Prostate gland (tissue), 2 donors: Measurements from ENCODE around the gene WAC. TPM values are rescaled to one million over a fixed set of nuclear protein-coding genes. Genes with fewer than 3 reads are reported as not detected.
"Not testable (repeated sequence)": the region's sequence is repeated elsewhere in the genome, so short reads cannot be mapped to it uniquely, and the experiment has no call there.

Source experiments
- DNase-seq: peaks from one replicate; pipeline ENCODE4 v3.0.0-alpha.2; 2019; ENCODE audit warnings: low spot score
- H3K27ac ChIP-seq, 2 donors: fragments of 200-600 bp; sonication (generic); 2 replicates each; pipeline ENCODE4 v1.5.1; 2017 to 2019
- H3K27me3 ChIP-seq: fragments of 200-600 bp; sonication (generic); replicated peaks from 2 replicates; pipeline ENCODE4 v1.5.1; 2019; ENCODE audit not compliant: insufficient read depth
- H3K36me3 ChIP-seq, 2 donors: fragments of 200-600 bp; sonication (generic); 1 replicate in 1 of 2; 2 replicates in 1 of 2; pipeline versions ENCODE4 v1.5.1 to v1.8.1; 2017 to 2019
- H3K4me1 ChIP-seq: fragments of 200-600 bp; sonication (generic); replicated peaks from 2 replicates; pipeline ENCODE4 v1.5.1; 2019
- H3K4me3 ChIP-seq, 2 donors: fragments of 200-600 bp; sonication (generic); 2 replicates each; pipeline ENCODE4 v1.5.1; 2017 to 2019
- H3K9me3 ChIP-seq: fragments of 200-600 bp; sonication (generic); 2 replicates; pipeline ENCODE4 v1.5.1; 2017
- POLR2A ChIP-seq: fragments of 450-650 bp; IDR thresholded peaks from one replicate; pipeline ENCODE4 v1.6.1; 2016; ENCODE audit warnings: antibody characterized with exemption, mild to moderate bottlenecking
- POLR2AphosphoS5 ChIP-seq: sonication (generic); formaldehyde crosslinking; IDR thresholded peaks from one replicate; pipeline ENCODE4 v1.6.1; 2017; ENCODE audit warnings: antibody characterized with exemption
- WGBS: methylation state at CpG from one replicate; pipeline ENCODE4 v1.1.5; 2018; 5-methylcytosine and 5-hydroxymethylcytosine counted together
- intact Hi-C: fragments of 100-400 bp; cut with DNase I; formaldehyde crosslinking; loops from one replicate; pipeline ENCODE4 v1.14.2; 2022
- total RNA-seq, 2 donors: library from RNA; depleted of rRNA; stranded (reverse); fragments of >200 nt; gene quantifications; one replicate each; pipeline ENCODE4 v1.1.0, GENCODE V29; 2016
- TF ChIP-seq, protein P1 (sequence below), 4 experiments: fragments of 200-600 bp in 2 of 4; fragments of 450-650 bp in 2 of 4; sonication (generic) in 2 of 4; IDR thresholded peaks; 1 replicate in 3 of 4; 2 replicates in 1 of 4; pipeline ENCODE4 v1.5.1; 2016 to 2019; ENCODE audit warnings: antibody characterized with exemption in 4 of 4, mild to moderate bottlenecking in 2 of 4, moderate library complexity in 2 of 4

WAC gene
- total RNA-seq, 2 donors from 2014 or later, result 107 to 143 TPM

- TF ChIP-seq POLR2AphosphoS5, result no peak
- TF ChIP-seq, protein P1, sequence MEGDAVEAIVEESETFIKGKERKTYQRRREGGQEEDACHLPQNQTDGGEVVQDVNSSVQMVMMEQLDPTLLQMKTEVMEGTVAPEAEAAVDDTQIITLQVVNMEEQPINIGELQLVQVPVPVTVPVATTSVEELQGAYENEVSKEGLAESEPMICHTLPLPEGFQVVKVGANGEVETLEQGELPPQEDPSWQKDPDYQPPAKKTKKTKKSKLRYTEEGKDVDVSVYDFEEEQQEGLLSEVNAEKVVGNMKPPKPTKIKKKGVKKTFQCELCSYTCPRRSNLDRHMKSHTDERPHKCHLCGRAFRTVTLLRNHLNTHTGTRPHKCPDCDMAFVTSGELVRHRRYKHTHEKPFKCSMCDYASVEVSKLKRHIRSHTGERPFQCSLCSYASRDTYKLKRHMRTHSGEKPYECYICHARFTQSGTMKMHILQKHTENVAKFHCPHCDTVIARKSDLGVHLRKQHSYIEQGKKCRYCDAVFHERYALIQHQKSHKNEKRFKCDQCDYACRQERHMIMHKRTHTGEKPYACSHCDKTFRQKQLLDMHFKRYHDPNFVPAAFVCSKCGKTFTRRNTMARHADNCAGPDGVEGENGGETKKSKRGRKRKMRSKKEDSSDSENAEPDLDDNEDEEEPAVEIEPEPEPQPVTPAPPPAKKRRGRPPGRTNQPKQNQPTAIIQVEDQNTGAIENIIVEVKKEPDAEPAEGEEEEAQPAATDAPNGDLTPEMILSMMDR (IDR thresholded peaks at IDR 0.05), result no peak
- TF ChIP-seq POLR2A, result no peak
- H3K27ac ChIP-seq, result no peak overlapping the region
- no peaks in the 10 kb centered on the region for H3K9me3 ChIP-seq
- no peak for DNase-seq
- peaks cover 7% of the 10 kb centered on the region for H3K4me1 ChIP-seq
- no peaks in the 10 kb centered on the region for H3K36me3 ChIP-seq
- H3K27me3 ChIP-seq, result no peaks in the 10 kb centered on the region
- intact Hi-C loops, result no loop called here
- no peak overlapping the region for H3K4me3 ChIP-seq
- WGBS, result 95% methylated on average over 6 of the region's 6 CpGs
These were observed 38.3 kb downstream of the WAC start for GRCh38 chr10:28571265-28571664.

GRCh38 chr10:28574214-28574613 lies 41.3 kb downstream of the WAC start:
- H3K27ac ChIP-seq, H3K9me3 ChIP-seq, H3K36me3 ChIP-seq, DNase-seq, H3K4me3 ChIP-seq, H3K27me3 ChIP-seq, H3K4me1 ChIP-seq, intact Hi-C loops: not testable (repeated sequence)
- WGBS, result 92% methylated on average over 10 of the region's 10 CpGs

DNA sequence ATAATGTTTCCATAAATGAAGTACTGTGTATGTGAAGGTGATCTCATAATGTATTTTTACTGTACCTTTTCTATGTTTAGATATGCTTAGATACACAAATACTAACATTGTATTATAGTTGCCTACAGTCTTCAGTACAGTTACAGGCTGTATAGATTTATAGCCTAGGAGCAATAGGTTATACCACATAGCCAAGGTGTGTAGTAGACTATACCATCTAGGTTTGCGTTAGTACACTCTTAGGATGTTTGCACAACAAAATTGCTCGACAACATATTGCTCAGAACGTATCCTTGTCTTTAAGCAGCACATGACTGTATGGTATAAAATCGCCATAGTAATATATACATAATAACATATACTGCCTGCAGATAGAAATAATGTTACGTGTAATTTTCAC lies 42.9 kb downstream of the WAC start:
- Histone ChIP-seq H3K27me3 (no peaks in the 10 kb centered on the region), H3K27ac (no peak overlapping the region), H3K36me3 (no peaks in the 10 kb centered on the region), H3K4me1 (peaks cover 7% of the 10 kb centered on the region), H3K9me3 (no peaks in the 10 kb centered on the region), H3K4me3 (no peak overlapping the region)
- TF ChIP-seq, protein P1 (IDR thresholded peaks at IDR 0.05), result no peak
- TF ChIP-seq POLR2AphosphoS5 (no peak), POLR2A (no peak)
- 88% methylated on average over 5 of the region's 5 CpGs for WGBS
- no peak for DNase-seq
- intact Hi-C loops, result no loop called here

- no peaks in the 10 kb centered on the region for H3K36me3 ChIP-seq
- H3K27ac ChIP-seq, result no peak overlapping the region
- TF ChIP-seq POLR2A (no peak), POLR2AphosphoS5 (no peak)
- TF ChIP-seq, protein P1 (IDR thresholded peaks at IDR 0.05), result no peak
- H3K4me3 ChIP-seq, result no peak overlapping the region
- peaks cover 7% of the 10 kb centered on the region for H3K4me1 ChIP-seq
- intact Hi-C loops, result no loop called here
- H3K27me3 ChIP-seq, result no peaks in the 10 kb centered on the region
- 77% methylated on average over 4 of the region's 4 CpGs for WGBS
- no peak for DNase-seq
- H3K9me3 ChIP-seq, result no peaks in the 10 kb centered on the region
These were observed 44.6 kb downstream of the WAC start for GRCh38 chr10:28577506-28577905.

GRCh38 chr10:28578454-28578853 lies 45.5 kb downstream of the WAC start:
- no peak for DNase-seq
- Histone ChIP-seq H3K4me1 (peaks cover 7% of the 10 kb centered on the region), H3K9me3 (no peaks in the 10 kb centered on the region), H3K36me3 (no peaks in the 10 kb centered on the region), H3K4me3 (no peak overlapping the region), H3K27ac (no peak overlapping the region), H3K27me3 (no peaks in the 10 kb centered on the region)
- TF ChIP-seq, protein P1 (IDR thresholded peaks at IDR 0.05), result no peak
- TF ChIP-seq POLR2AphosphoS5, result no peak
- no peak for TF ChIP-seq POLR2A
- intact Hi-C loops, result no loop called here
- WGBS, result 91% methylated on average over 2 of the region's 2 CpGs

- Histone ChIP-seq H3K9me3 (no peaks in the 10 kb centered on the region), H3K4me1 (no peaks in the 10 kb centered on the region), H3K27ac (no peak overlapping the region), H3K4me3 (no peak overlapping the region), H3K36me3 (no peaks in the 10 kb centered on the region), H3K27me3 (no peaks in the 10 kb centered on the region)
- TF ChIP-seq, protein P1 (IDR thresholded peaks at IDR 0.05), result no peak
- no peak for TF ChIP-seq POLR2A
- TF ChIP-seq POLR2AphosphoS5, result no peak
- 92% methylated on average over 1 of the region's 1 CpG for WGBS
- intact Hi-C loops, result no loop called here
- no peak for DNase-seq
These were observed 47.9 kb downstream of the WAC start for GRCh38 chr10:28580825-28581224.
